ENCODE results near the gene KRTAP4-4. TPM values are rescaled to one million over a fixed set of nuclear protein-coding genes. Genes with fewer than 3 reads are reported as not detected.
"Not testable (repeated sequence)": the region's sequence is repeated elsewhere in the genome, so short reads cannot be mapped to it uniquely, and the experiment has no call there.

Gene KRTAP4-4
- total RNA-seq, 1 donor from 2014 or later: not detected

- Mint-ChIP-seq H3K9me3 (no peaks in the 10 kb centered on the region), H3K4me3 (no peak within 1 kb of the TSS), H3K27me3 (peaks cover 2% of the 10 kb centered on the region), H3K27ac (no peak within 1 kb of the TSS), H3K4me1 (no peaks in the 10 kb centered on the region), H3K36me3 (ENCODE audit: low read depth) (no peaks in the 10 kb centered on the region)
- intact Hi-C loops (cut with micrococcal nuclease): no loop called here
- DNase-seq: no peak
Observed at GRCh38 chr17:41168121-41168520, 7.6 kb upstream of the KRTAP4-4 start, which contains the start of gene KRTAP4-3. KRTAP4-3 (minus strand) TSS chr17:41168221; CDS start chr17:41168172, 49 bp downstream.

GRCh38 chr17:41167561-41167960 is 7.0 kb upstream of the KRTAP4-4 start:
- H3K4me1 Mint-ChIP-seq: no peaks in the 10 kb centered on the region
- H3K36me3 Mint-ChIP-seq (ENCODE audit: low read depth): no peaks in the 10 kb centered on the region
- intact Hi-C loops (cut with micrococcal nuclease): no loop called here
- DNase-seq: no peak
- no peak overlapping the region for H3K27ac Mint-ChIP-seq
- no peaks in the 10 kb centered on the region for H3K9me3 Mint-ChIP-seq
- H3K4me3 Mint-ChIP-seq: no peak overlapping the region
- peaks cover 2% of the 10 kb centered on the region for H3K27me3 Mint-ChIP-seq

- intact Hi-C loops (cut with micrococcal nuclease): no loop called here
- no peaks in the 10 kb centered on the region for H3K36me3 Mint-ChIP-seq (ENCODE audit: low read depth)
- no peaks in the 10 kb centered on the region for H3K4me1 Mint-ChIP-seq
- H3K27me3 Mint-ChIP-seq: no peaks in the 10 kb centered on the region
- no peak overlapping the region for H3K27ac Mint-ChIP-seq
- H3K4me3 Mint-ChIP-seq: no peak overlapping the region
- no peak for DNase-seq
- H3K9me3 Mint-ChIP-seq: no peaks in the 10 kb centered on the region
Observed at GRCh38 chr17:41163828-41164227, 3.3 kb upstream of the KRTAP4-4 start.

GRCh38 chr17:41160190-41160589 is 358 bp downstream of the KRTAP4-4 start:
- H3K27ac Mint-ChIP-seq; H3K27me3 Mint-ChIP-seq; H3K36me3 Mint-ChIP-seq (ENCODE audit: low read depth); H3K9me3 Mint-ChIP-seq; DNase-seq; intact Hi-C loops (cut with micrococcal nuclease); H3K4me1 Mint-ChIP-seq; H3K4me3 Mint-ChIP-seq: not testable (repeated sequence)

GRCh38 chr17:41153856-41154255 is 6.7 kb downstream of the KRTAP4-4 start:
- no peaks in the 10 kb centered on the region for H3K36me3 Mint-ChIP-seq (ENCODE audit: low read depth)
- no peaks in the 10 kb centered on the region for H3K9me3 Mint-ChIP-seq
- H3K27ac Mint-ChIP-seq: no peak overlapping the region
- H3K4me3 Mint-ChIP-seq: no peak overlapping the region
- no peak for DNase-seq
- H3K4me1 Mint-ChIP-seq: no peaks in the 10 kb centered on the region
- peaks cover 16% of the 10 kb centered on the region for H3K27me3 Mint-ChIP-seq
- intact Hi-C loops (cut with micrococcal nuclease): no loop called here

GRCh38 chr17:41151525-41151924 is 9.0 kb downstream of the KRTAP4-4 start:
- no peaks in the 10 kb centered on the region for H3K9me3 Mint-ChIP-seq
- H3K27me3 Mint-ChIP-seq: peaks cover 10% of the 10 kb centered on the region
- H3K36me3 Mint-ChIP-seq (ENCODE audit: low read depth): no peaks in the 10 kb centered on the region
- H3K4me3 Mint-ChIP-seq: no peak overlapping the region
- no peak overlapping the region for H3K27ac Mint-ChIP-seq
- no peaks in the 10 kb centered on the region for H3K4me1 Mint-ChIP-seq
- intact Hi-C loops (cut with micrococcal nuclease): no loop called here
- no peak for DNase-seq

GRCh38 chr17:41150026-41150425 is 10.5 kb downstream of the KRTAP4-4 start:
- H3K4me1 Mint-ChIP-seq: no peaks in the 10 kb centered on the region
- H3K36me3 Mint-ChIP-seq (ENCODE audit: low read depth): no peaks in the 10 kb centered on the region
- DNase-seq: no peak
- H3K27ac Mint-ChIP-seq: no peak overlapping the region
- no peak overlapping the region for H3K4me3 Mint-ChIP-seq
- intact Hi-C loops (cut with micrococcal nuclease): no loop called here
- H3K9me3 Mint-ChIP-seq: no peaks in the 10 kb centered on the region
- peaks cover 6% of the 10 kb centered on the region for H3K27me3 Mint-ChIP-seq

GRCh38 chr17:41149652-41149985 is 10.9 kb downstream of the KRTAP4-4 start, which contains the start of gene KRTAP4-5:
KRTAP4-5 (minus strand) TSS chr17:41149825; CDS start chr17:41149767, 58 bp downstream.
- Mint-ChIP-seq H3K27me3 (peaks cover 6% of the 10 kb centered on the region), H3K27ac (no peak within 1 kb of the TSS), H3K4me3 (no peak within 1 kb of the TSS), H3K9me3 (no peaks in the 10 kb centered on the region), H3K4me1 (no peaks in the 10 kb centered on the region), H3K36me3 (ENCODE audit: low read depth) (no peaks in the 10 kb centered on the region)
- no peak for DNase-seq
- intact Hi-C loops (cut with micrococcal nuclease): no loop called here

- H3K4me1 Mint-ChIP-seq; H3K9me3 Mint-ChIP-seq; H3K27me3 Mint-ChIP-seq; intact Hi-C loops (cut with micrococcal nuclease); DNase-seq; H3K27ac Mint-ChIP-seq; H3K36me3 Mint-ChIP-seq (ENCODE audit: low read depth); H3K4me3 Mint-ChIP-seq: not testable (repeated sequence)
Observed at GRCh38 chr17:41148971-41149651, 11.4 kb downstream of the KRTAP4-4 start.

GRCh38 chr17:41147531-41148204 is 12.9 kb downstream of the KRTAP4-4 start:
- Mint-ChIP-seq H3K4me3 (no peak overlapping the region), H3K36me3 (ENCODE audit: low read depth) (no peaks in the 10 kb centered on the region), H3K4me1 (no peaks in the 10 kb centered on the region), H3K27ac (no peak overlapping the region), H3K27me3 (no peaks in the 10 kb centered on the region), H3K9me3 (peaks cover 10% of the 10 kb centered on the region)
- intact Hi-C loops (cut with micrococcal nuclease): no loop called here
- DNase-seq: no peak

- H3K27ac Mint-ChIP-seq: no peak overlapping the region
- no peaks in the 10 kb centered on the region for H3K36me3 Mint-ChIP-seq (ENCODE audit: low read depth)
- H3K4me3 Mint-ChIP-seq: no peak overlapping the region
- no peaks in the 10 kb centered on the region for H3K27me3 Mint-ChIP-seq
- H3K4me1 Mint-ChIP-seq: no peaks in the 10 kb centered on the region
- intact Hi-C loops (cut with micrococcal nuclease): no loop called here
- peaks cover 20% of the 10 kb centered on the region for H3K9me3 Mint-ChIP-seq
- no peak for DNase-seq
Observed at GRCh38 chr17:41145261-41145660, 15.3 kb downstream of the KRTAP4-4 start.

GRCh38 chr17:41144846-41145245 is 15.7 kb downstream of the KRTAP4-4 start:
- intact Hi-C loops (cut with micrococcal nuclease): no loop called here
- no peak overlapping the region for H3K27ac Mint-ChIP-seq
- no peaks in the 10 kb centered on the region for H3K4me1 Mint-ChIP-seq
- DNase-seq: no peak
- no peaks in the 10 kb centered on the region for H3K36me3 Mint-ChIP-seq (ENCODE audit: low read depth)
- H3K27me3 Mint-ChIP-seq: no peaks in the 10 kb centered on the region
- peaks cover 20% of the 10 kb centered on the region for H3K9me3 Mint-ChIP-seq
- H3K4me3 Mint-ChIP-seq: no peak overlapping the region

GRCh38 chr17:41141361-41141760 is 19.2 kb downstream of the KRTAP4-4 start:
- DNase-seq: no peak
- no peaks in the 10 kb centered on the region for H3K4me1 Mint-ChIP-seq
- no peak overlapping the region for H3K4me3 Mint-ChIP-seq
- peaks cover 3% of the 10 kb centered on the region for H3K27me3 Mint-ChIP-seq
- intact Hi-C loops (cut with micrococcal nuclease): no loop called here
- no peak overlapping the region for H3K27ac Mint-ChIP-seq
- no peaks in the 10 kb centered on the region for H3K36me3 Mint-ChIP-seq (ENCODE audit: low read depth)
- H3K9me3 Mint-ChIP-seq: peaks cover 27% of the 10 kb centered on the region

GRCh38 chr17:41140360-41141131 is 20.0 kb downstream of the KRTAP4-4 start, which contains the start of gene KRTAP4-6:
KRTAP4-6 (minus strand) TSS chr17:41140544; CDS start chr17:41140487, 57 bp downstream.
- intact Hi-C loops (cut with micrococcal nuclease): no loop called here
- peaks cover 27% of the 10 kb centered on the region for H3K9me3 Mint-ChIP-seq
- H3K4me1 Mint-ChIP-seq: no peaks in the 10 kb centered on the region
- no peak within 1 kb of the TSS for H3K4me3 Mint-ChIP-seq
- H3K27ac Mint-ChIP-seq: no peak within 1 kb of the TSS
- H3K36me3 Mint-ChIP-seq (ENCODE audit: low read depth): no peaks in the 10 kb centered on the region
- H3K27me3 Mint-ChIP-seq: peaks cover 3% of the 10 kb centered on the region
- no peak for DNase-seq

Data from activated CD4-positive, alpha-beta T cell treated with anti-CD3 and anti-CD28 coated beads, Interleukin-2, amount 10 ng/mL, durations not matched to agents 24 days and 14 days (primary cell).